ENCODE data around the gene SLC46A1.
"Not testable (repeated sequence)": the region's sequence is repeated elsewhere in the genome, so short reads cannot be mapped to it uniquely, and the experiment has no call there.

GRCh38 chr17:28427982-28428381 is 22.0 kb upstream of the SLC46A1 start:
- TF ChIP-seq CTCF (IDR thresholded peaks at IDR 0.05; ENCODE audit: poor library complexity, severe bottlenecking); POLR2AphosphoS5 (IDR thresholded peaks at IDR 0.05); EP300 (conservative IDR thresholded peaks at IDR 0.05; ENCODE audit: poor library complexity, severe bottlenecking); EZH2 (IDR thresholded peaks at IDR 0.05; ENCODE audit: borderline replicate concordance, insufficient read depth, low read length, poor library complexity, severe bottlenecking); RAD21 (conservative IDR thresholded peaks at IDR 0.05); REST (IDR thresholded peaks at IDR 0.05; ENCODE audit: borderline replicate concordance); TAF1 (IDR thresholded peaks at IDR 0.05; ENCODE audit: low read depth); MXI1 (conservative IDR thresholded peaks at IDR 0.05; ENCODE audit: poor library complexity, severe bottlenecking); SMC3 (conservative IDR thresholded peaks at IDR 0.05; ENCODE audit: poor library complexity): not testable (repeated sequence)
